Ovary (tissue), 3 donors: Measurements from ENCODE around the gene CNTNAP3B.
"Not testable (repeated sequence)": the region's sequence is repeated elsewhere in the genome, so short reads cannot be mapped to it uniquely, and the experiment has no call there.

Experiments used
- EP300 ChIP-seq: sonication (generic); formaldehyde crosslinking; IDR thresholded peaks from one replicate; pipeline ENCODE4 v1.6.1; 2017; ENCODE audit warnings: antibody characterized with exemption
- POLR2A ChIP-seq: fragments of 450-650 bp; IDR thresholded peaks from one replicate; pipeline ENCODE4 v1.6.1; 2017; ENCODE audit warnings: antibody characterized with exemption, mild to moderate bottlenecking, moderate library complexity
- TF ChIP-seq, protein P1 (sequence below), 3 donors: fragments of 450-650 bp in 2 of 3; fragments of 200-600 bp in 1 of 3; IDR thresholded peaks; one replicate each; pipeline versions ENCODE4 v1.5.1 to v1.8.0; 2016 to 2022; ENCODE audit warnings: antibody characterized with exemption in 3 of 3, mild to moderate bottlenecking in 1 of 3
- donor health status: DM: no; HTN: no; CAD: no.

DNA sequence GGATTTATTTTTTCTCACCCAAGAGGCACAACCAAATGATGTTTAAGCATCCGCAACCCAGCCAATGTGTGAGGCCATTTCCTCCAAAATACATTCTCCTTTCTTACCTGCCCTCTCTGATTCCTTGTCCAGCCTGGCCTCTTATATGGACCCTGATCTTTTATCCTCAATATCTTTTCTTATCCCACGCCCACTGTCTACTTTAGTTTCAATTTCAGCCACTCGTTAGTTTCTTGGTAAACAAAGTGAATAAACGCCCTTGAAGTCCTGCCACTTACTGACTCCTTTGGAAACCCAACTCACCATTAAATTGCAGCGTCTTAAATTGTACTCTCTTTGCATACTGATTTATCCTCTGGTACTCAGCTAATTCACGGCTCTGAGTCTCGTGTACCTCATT is 281.4 kb downstream of the CNTNAP3B start:
- TF ChIP-seq POLR2A, EP300: not testable (repeated sequence)
- TF ChIP-seq, protein P1, sequence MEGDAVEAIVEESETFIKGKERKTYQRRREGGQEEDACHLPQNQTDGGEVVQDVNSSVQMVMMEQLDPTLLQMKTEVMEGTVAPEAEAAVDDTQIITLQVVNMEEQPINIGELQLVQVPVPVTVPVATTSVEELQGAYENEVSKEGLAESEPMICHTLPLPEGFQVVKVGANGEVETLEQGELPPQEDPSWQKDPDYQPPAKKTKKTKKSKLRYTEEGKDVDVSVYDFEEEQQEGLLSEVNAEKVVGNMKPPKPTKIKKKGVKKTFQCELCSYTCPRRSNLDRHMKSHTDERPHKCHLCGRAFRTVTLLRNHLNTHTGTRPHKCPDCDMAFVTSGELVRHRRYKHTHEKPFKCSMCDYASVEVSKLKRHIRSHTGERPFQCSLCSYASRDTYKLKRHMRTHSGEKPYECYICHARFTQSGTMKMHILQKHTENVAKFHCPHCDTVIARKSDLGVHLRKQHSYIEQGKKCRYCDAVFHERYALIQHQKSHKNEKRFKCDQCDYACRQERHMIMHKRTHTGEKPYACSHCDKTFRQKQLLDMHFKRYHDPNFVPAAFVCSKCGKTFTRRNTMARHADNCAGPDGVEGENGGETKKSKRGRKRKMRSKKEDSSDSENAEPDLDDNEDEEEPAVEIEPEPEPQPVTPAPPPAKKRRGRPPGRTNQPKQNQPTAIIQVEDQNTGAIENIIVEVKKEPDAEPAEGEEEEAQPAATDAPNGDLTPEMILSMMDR (IDR thresholded peaks at IDR 0.05), result not testable (repeated sequence)
